Thyroid gland (tissue), 4 donors: ENCODE measurements around the gene NAT8L.

Experiments
- POLR2A ChIP-seq, 2 donors: fragments of 450-650 bp; IDR thresholded peaks; one replicate each; pipeline ENCODE4 v1.6.1; 2017; ENCODE audit warnings: antibody characterized with exemption in 2 of 2, mild to moderate bottlenecking in 2 of 2, moderate library complexity in 1 of 2
- TF ChIP-seq, protein P1 (sequence below), 6 experiments: fragments of 200-600 bp in 3 of 6; fragments of 450-650 bp in 3 of 6; sonication (generic) in 3 of 6; IDR thresholded peaks; one replicate each; pipeline ENCODE4 v1.5.1; 2016 to 2019; ENCODE audit warnings: antibody characterized with exemption in 6 of 6, mild to moderate bottlenecking in 2 of 6, inconsistent platforms in 1 of 6, moderate library complexity in 1 of 6

DNA sequence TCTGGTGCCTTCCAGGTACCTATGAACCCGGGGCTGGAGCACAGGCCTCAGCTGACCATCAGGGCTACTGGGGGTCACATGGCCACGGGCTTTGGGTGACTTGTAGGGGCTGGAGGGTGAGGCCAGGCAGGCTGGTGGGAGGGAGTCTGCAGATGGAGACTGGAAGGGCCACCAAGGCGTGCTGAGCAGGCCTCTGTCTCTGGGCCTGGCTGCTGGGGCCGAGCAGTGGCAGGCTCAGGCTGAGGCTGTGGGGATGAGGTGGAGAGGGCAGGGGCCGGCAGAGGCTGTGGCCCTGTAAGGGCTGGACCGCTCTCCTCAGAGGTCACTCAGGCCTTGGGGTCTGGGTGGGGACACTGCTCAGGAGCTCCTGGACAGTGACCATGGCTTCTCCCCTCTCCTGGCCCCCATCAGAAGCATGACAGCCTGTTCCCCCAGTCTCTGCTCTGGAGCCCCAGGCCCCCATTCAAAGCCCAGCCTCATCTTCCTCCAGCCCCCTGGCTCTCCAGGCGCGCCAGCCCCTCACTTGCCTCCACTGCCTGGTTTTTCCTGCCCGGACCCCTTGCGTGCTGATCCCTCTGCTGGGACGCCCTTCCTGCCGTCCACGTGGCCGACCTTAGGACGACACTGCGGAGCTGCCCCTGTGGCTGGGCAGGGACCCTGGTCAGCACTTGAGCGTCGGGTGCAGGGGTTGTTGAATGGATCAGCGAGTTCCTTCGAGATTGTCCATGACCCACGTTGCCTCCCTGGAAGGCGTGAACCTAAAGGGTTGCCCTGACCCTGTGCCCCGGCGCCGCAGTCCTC, 11.1 kb upstream of the NAT8L start:
- TF ChIP-seq, protein P1, sequence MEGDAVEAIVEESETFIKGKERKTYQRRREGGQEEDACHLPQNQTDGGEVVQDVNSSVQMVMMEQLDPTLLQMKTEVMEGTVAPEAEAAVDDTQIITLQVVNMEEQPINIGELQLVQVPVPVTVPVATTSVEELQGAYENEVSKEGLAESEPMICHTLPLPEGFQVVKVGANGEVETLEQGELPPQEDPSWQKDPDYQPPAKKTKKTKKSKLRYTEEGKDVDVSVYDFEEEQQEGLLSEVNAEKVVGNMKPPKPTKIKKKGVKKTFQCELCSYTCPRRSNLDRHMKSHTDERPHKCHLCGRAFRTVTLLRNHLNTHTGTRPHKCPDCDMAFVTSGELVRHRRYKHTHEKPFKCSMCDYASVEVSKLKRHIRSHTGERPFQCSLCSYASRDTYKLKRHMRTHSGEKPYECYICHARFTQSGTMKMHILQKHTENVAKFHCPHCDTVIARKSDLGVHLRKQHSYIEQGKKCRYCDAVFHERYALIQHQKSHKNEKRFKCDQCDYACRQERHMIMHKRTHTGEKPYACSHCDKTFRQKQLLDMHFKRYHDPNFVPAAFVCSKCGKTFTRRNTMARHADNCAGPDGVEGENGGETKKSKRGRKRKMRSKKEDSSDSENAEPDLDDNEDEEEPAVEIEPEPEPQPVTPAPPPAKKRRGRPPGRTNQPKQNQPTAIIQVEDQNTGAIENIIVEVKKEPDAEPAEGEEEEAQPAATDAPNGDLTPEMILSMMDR (IDR thresholded peaks at IDR 0.05), result no peak
- no peak for TF ChIP-seq POLR2A (IDR thresholded peaks at IDR 0.05)
